NCI-H460 (cell line): ENCODE measurements around the gene ZNF22. TPM values are rescaled to one million over a fixed set of nuclear protein-coding genes. Genes with fewer than 3 reads are reported as not detected.

Source experiments
- DNase-seq: peaks from one replicate; pipeline ENCODE4 v3.0.0-alpha.2; 2016; ENCODE audit warnings: low read depth; ENCODE audit errors: extremely low read depth
- polyA plus RNA-seq: library from polyadenylated mRNA; depleted of rRNA; stranded (reverse); fragments of >200 nt; gene quantifications from 2 replicates; pipeline ENCODE4 v1.2.3, GENCODE V29; 2014; cell fraction: nucleus; rRNA removed
- total RNA-seq: library from RNA; depleted of rRNA; stranded (reverse); fragments of >200 nt; shearing (Covaris generic); gene quantifications from 2 replicates; pipeline ENCODE4 v1.2.3, GENCODE V29; 2014; rRNA removed

Gene ZNF22
- 1.1 and 1.3 TPM in 2 replicates for total RNA-seq
- 0.46 TPM in 1 of 2 replicates, not detected in the other for polyA plus RNA-seq

- no peak for DNase-seq
Observed at GRCh38 chr10:45000752-45001380, at the start of gene ZNF22. Gene ZNF22, plus strand, starts transcription at chr10:45000923. Its CDS starts 2,446 bp downstream, at chr10:45003369.

GRCh38 chr10:44951576-44952226 lies 49.0 kb upstream of the ZNF22 start:
- no peak for DNase-seq

GRCh38 chr10:44952779-44953231 lies 47.9 kb upstream of the ZNF22 start:
- no peak for DNase-seq

GRCh38 chr10:44954042-44954441 lies 46.7 kb upstream of the ZNF22 start:
- no peak for DNase-seq

GRCh38 chr10:44954962-44955361 lies 45.8 kb upstream of the ZNF22 start:
- no peak for DNase-seq

- no peak for DNase-seq
Observed at GRCh38 chr10:44955413-44956070, 45.2 kb upstream of the ZNF22 start.

- DNase-seq, result no peak
Observed at GRCh38 chr10:44956226-44956625, 44.5 kb upstream of the ZNF22 start.

- no peak for DNase-seq
Observed at GRCh38 chr10:44956717-44957706, 43.7 kb upstream of the ZNF22 start.

DNA sequence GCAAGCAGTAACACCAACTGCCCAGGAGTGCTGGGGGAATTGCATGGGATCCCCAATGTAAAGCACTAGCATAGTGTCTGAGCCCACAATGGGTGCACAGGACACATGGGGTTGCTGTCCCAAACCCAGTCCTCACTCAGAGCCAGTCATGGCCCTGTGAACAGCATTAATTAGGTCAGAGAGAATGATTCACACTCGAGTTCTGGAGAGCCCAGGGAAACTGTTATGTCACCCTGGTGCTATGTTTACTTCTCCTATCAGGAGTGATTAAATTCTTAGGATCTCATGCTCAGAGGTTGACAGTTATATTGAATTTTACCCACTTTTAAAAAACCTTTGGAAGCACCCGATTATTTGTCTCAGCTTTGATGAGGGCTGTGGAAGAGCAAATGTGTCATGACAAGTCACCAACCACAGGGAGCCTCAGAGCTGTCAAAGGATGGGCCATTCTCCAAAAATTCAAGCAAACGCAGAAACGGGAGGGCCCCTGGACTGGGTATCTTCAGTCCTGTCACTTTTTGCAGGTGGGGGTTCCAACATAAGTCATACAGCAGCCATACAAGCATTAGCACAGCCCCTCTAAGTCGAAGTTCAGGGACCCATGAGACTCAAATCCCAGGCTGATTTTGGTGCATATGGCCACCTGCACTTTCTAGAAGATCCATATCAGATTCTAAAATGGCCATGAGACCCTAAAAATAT lies 42.4 kb upstream of the ZNF22 start:
- DNase-seq, result peak; percentile 17

DNA sequence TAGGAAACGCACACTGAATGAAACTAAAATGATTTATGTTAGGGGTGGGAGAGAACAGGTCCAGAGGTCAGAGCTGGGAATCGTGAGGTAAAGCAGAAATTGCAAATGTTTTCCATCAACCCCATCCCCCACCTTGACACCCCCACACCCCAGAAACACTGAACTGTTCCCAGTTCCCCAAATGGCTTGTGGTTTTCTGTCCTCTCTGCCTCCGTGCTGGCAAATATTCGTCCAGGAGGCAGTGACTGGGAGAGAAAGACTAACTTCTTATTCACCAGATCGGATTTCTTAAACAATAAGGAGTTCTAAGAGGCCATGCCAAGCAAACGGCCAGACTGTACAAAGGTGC lies 41.9 kb upstream of the ZNF22 start:
- DNase-seq, result no peak

GRCh38 chr10:44959247-44960087 lies 41.3 kb upstream of the ZNF22 start, which contains the start of gene RASSF4:
Gene RASSF4, plus strand, starts transcription at chr10:44959802. Its CDS starts 10,401 bp downstream, at chr10:44970203.
- DNase-seq, result peak; percentile 81

DNA sequence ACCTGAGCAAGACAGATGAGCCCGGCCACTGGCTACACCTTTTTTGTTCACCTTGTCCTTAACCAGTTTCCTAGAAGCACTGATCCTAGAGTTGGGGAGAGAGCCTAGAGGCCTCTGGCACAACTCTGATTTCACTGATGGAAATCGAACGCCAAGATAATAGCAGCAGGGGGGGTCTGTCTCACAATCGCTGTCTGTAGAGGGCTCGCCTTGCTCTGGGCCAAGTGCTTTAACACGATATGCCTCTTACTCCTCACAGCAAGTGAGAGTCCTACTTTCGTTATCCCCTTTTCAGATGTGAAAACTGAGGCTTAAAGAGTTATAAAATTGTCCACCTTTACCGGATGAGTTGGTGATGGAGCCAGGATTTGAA lies 40.6 kb upstream of the ZNF22 start:
- no peak for DNase-seq

DNA sequence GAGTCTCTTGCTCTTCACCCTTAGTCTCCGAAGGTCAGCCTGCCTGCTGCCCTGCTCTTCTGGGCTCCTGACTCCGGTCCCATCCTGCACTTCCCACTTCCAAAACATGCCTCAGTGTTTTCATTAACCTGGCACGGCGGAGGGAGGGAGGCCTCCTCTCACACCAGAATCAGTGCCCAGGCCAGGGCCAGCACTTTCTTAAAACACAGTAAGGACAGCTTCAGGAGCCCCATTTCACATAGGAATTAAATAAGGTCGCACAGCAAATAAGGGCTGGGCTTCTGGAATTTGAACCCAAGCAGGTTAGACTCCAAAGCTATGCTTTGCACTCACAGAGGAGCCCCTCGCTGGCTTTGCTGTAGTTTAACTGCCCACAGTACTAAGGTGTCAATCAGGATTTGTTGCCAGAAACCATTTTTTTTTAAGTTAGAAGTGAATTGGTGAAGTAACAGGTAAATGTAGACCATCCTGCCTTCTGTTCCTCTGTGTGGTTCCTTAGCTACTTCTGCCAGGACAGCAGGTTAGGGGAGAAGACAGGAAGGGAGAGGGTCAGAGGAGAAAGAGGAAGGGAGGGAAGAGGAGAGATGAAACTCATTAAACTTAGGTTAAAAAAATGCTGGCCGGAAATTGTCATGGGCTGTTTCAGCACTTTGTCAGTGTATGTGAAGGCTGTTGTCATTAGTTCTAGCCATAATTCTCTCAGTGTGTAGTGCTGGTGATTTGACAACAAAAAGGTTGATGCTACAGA lies 40.1 kb upstream of the ZNF22 start:
- DNase-seq, result no peak

- no peak for DNase-seq
Observed at GRCh38 chr10:44961230-44961571, 39.5 kb upstream of the ZNF22 start.

GRCh38 chr10:44961931-44962750 lies 38.6 kb upstream of the ZNF22 start:
- DNase-seq, result no peak

- no peak for DNase-seq
Observed at GRCh38 chr10:44962870-44963738, 37.6 kb upstream of the ZNF22 start.
